ENCODE measurements around the gene SFT2D3.

The SFT2D3 gene

DNA sequence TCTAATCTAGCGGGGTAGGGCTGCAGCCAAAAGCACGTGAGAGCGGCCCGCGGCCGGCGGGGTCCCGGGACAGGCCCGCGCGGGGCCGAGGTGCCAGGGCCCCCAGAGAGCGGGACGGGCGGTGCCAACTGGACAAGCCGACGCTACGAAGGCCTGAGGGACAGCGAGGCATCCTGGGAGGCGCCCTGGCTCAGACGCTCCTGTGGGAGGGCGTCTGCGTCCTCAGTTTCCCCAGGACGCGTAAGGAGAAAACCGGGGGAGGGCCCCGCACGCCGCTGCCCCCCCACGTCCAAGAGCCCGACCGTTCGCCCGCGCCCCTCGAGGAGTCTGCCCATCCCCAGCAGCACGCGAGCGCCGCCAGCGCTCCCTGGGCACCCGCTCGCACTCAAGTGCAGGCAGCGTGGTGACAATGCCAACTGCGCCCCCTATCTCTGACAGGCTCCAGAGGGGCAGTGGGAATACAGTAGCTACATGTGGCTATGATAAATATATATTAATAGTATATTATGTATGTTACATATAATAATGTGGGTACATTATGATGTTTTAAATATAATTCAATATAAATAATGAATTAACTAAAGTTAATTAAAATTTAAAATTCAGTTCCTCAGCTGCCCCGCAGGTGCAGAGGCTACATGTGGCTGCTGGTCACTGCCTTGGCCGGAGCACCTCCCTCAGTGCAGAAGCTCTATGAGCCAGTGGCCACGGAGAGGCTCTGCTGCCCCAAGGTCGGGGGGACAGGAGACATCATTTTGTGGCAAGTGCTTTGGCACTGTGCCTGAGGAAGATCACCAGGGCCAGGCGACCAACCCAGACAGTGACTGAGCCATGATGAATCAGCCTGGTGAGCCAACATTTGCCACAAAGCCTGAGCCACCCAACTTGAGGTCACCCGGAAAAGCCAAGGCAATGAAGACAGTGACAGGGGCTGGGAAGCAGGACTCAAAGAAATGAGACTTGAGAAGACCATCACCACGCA, 5.5 kb upstream of the SFT2D3 start:
- H3K9ac ChIP-seq (ENCODE audit: insufficient read length): no peak overlapping the region
- TF ChIP-seq EZH2 (IDR thresholded peaks at IDR 0.05): no peak
- no peak for TF ChIP-seq POLR2AphosphoS5 (IDR thresholded peaks at IDR 0.05; ENCODE audit: borderline replicate concordance, low read depth, low read length)

DNA sequence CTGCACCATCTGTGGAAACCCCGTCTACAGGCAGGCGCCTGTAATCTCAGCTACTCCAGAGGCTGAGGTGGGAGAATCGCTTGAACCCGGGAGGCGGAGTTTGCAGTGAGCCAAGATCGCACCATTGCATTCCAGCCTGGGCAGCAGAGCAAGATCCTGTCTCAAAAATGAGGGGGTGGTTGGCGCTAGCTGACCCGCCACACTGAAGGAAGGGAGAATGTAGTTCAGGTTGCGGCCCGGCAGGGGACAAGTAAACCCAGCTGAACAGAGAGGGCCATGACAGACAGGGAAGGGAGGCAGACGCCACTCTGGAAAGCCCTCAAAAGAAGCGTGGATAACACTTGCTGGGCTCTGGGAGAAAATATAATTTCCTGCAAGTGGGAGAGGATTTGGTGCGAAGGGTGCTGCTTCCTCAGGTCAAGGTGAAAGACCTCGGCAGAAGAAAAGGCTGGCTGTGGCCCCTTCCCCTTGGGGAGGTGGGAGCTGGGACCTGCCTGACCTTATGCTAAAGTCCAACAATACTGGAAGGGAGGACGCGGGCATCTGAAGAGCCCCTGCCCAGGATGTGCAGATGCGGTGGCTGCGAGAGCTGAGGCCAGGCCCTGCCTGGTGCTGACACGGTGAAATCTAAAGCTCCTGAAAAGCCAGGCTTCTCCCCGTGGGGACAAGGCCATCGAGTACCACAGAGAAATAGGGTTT, 3.7 kb upstream of the SFT2D3 start:
- no peaks in the 10 kb centered on the region for H3K9me3 ChIP-seq (ENCODE audit: low read depth, low read length)
- DNase-seq (ENCODE audit: low read depth, low spot score): no peak
- peaks cover 3% of the 10 kb centered on the region; the same call in 1 of the 2 replicates for H3K36me3 ChIP-seq (ENCODE audit: insufficient read depth, low read length)
- no peak overlapping the region for H3K9ac ChIP-seq (ENCODE audit: insufficient read length)
- no peak overlapping the region for H3K27ac ChIP-seq
- H3K4me3 ChIP-seq: no peak overlapping the region
- no peak for TF ChIP-seq FOXP2 (optimal IDR thresholded peaks at IDR 0.05; ENCODE audit: control extremely low read depth, extremely low read length, insufficient read depth)
- TF ChIP-seq POLR2AphosphoS5 (IDR thresholded peaks at IDR 0.05; ENCODE audit: borderline replicate concordance, low read depth, low read length): no peak
- no peak for TF ChIP-seq EZH2 (IDR thresholded peaks at IDR 0.05)

More for the DNA sequence above, 5.5 kb upstream of the SFT2D3 start:
- Histone ChIP-seq H3K36me3 (ENCODE audit: insufficient read depth, low read length) (no peaks in the 10 kb centered on the region), H3K4me3 (no peak overlapping the region), H3K9me3 (ENCODE audit: low read depth, low read length) (no peaks in the 10 kb centered on the region), H3K27ac (no peak overlapping the region)
- no peak for DNase-seq (ENCODE audit: low read depth, low spot score)

DNA sequence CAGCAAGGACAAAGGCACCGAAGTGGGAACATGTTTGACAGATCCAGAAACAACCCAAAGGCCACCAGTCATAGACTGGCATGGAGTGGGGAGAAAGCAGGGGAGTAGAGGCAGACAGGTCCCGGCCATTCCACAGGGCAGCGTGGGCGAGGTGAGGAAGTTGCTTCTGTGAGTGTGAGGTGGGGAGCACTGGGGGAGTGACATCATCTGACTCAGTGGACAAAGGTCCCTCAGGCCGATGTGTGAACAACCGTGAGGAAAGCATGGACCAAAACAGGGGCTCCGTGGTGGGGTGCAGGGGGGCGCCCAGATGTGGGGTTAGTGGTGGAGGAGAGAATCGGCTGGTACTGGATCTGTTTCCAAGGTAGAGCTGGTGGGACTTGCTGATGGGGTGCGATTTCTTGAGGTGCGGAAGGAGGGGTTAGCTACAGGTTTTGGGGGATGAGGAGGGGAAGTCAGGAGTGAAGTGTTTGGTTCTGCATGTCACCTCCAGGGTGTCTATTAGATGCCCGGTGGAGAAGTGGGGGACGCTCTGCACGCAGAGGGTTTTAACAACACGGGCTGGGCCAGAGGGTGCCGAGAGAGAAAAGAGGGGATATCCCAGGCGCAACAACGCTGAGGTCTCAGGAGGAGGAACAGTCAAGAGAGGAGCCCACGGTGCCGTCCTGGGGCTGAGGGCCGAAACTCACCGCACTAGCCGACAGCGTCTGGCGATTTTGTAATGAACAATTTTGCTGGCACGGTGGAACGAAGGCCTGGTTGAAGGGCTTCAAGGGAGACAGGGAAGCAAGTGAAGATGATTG, 2.5 kb upstream of the SFT2D3 start:
- no peaks in the 10 kb centered on the region for H3K9me3 ChIP-seq (ENCODE audit: low read depth, low read length)
- no peak overlapping the region for H3K9ac ChIP-seq (ENCODE audit: insufficient read length)
- no peak for DNase-seq (ENCODE audit: low read depth, low spot score)
- H3K4me3 ChIP-seq: no peak overlapping the region
- TF ChIP-seq FOXP2 (optimal IDR thresholded peaks at IDR 0.05; ENCODE audit: control extremely low read depth, extremely low read length, insufficient read depth) (no peak), POLR2AphosphoS5 (IDR thresholded peaks at IDR 0.05; ENCODE audit: borderline replicate concordance, low read depth, low read length) (no peak), EZH2 (IDR thresholded peaks at IDR 0.05) (no peak)
- H3K27ac ChIP-seq: no peak overlapping the region
- H3K36me3 ChIP-seq (ENCODE audit: insufficient read depth, low read length): peaks cover 11% of the 10 kb centered on the region

DNA sequence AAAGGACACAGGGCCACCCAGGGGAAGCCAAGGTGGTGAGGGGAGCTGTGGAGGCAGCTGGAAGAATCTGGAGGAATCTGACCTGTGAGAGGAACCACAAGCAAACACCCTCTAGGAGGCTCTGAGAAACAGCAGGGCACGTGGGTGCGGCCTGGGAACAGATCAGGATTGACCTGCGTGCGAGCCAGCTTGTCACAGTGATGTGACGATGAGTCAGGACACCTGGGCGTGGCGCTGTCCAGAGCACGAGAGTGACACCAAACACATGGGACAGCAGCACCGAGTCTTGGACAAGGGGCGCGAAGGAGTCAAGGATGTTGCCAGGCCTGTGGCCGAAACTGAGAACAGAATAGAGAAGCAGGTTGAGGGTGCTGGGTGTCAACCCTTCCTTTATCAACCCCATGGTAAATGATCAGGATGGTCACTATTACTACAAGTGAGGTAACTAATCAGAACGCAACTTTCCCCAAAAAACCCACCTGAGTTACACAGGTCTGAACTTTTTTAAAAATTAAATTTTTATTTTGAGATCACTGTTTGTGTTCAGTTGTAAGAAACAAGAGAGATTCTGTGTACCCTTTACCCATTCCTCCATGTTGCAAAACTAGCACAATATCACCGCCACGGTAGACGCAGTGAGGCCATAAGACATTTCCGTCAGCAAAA, 637 bp upstream of the SFT2D3 start:
- Histone ChIP-seq H3K27ac (peak overlapping the region; percentile 82; the same call in 1 of the 2 replicates), H3K36me3 (ENCODE audit: insufficient read depth, low read length) (peaks cover 22% of the 10 kb centered on the region), H3K9ac (ENCODE audit: insufficient read length) (peak overlapping the region; percentile 92), H3K4me3 (peak overlapping the region; percentile 99), H3K9me3 (ENCODE audit: low read depth, low read length) (no peaks in the 10 kb centered on the region)
- TF ChIP-seq POLR2AphosphoS5 (IDR thresholded peaks at IDR 0.05; ENCODE audit: borderline replicate concordance, low read depth, low read length) (no peak), FOXP2 (optimal IDR thresholded peaks at IDR 0.05; ENCODE audit: control extremely low read depth, extremely low read length, insufficient read depth) (no peak), EZH2 (IDR thresholded peaks at IDR 0.05) (no peak)
- no peak for DNase-seq (ENCODE audit: low read depth, low spot score)

DNA sequence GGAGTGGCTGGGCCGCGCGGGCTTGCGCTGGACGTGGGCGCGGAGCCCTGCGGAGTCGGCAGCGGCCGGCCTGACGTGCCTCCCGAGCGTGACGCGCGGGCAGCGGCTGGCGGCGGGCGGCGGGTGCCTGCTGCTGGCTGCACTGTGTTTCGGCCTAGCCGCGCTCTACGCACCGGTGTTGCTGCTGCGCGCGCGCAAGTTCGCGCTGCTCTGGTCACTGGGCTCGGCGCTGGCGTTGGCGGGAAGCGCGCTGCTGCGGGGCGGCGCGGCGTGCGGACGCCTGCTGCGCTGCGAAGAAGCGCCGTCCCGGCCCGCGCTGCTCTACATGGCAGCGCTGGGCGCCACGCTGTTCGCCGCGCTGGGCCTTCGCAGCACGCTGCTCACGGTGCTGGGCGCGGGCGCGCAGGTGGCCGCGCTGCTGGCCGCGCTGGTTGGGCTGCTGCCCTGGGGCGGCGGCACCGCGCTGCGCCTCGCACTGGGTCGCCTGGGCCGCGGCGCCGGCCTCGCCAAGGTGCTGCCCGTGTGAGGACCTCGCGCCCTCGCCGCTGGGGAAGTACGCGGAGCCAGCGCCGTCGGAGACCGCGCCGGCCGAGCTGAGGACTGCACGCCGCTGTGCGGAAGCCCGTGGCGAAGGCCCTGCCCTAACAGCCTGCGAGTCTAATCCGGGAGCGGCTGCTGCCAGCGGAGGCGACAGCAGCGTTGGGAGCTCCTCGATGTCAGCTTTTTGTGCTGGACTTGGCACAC, 526 bp downstream of the SFT2D3 start:
- Histone ChIP-seq H3K4me3 (peak overlapping the region; percentile 99), H3K36me3 (ENCODE audit: insufficient read depth, low read length) (peaks cover 34% of the 10 kb centered on the region), H3K27ac (peak overlapping the region; percentile 82), H3K9ac (ENCODE audit: insufficient read length) (peak overlapping the region; percentile 92), H3K9me3 (ENCODE audit: low read depth, low read length) (no peaks in the 10 kb centered on the region)
- TF ChIP-seq POLR2AphosphoS5 (IDR thresholded peaks at IDR 0.05; ENCODE audit: borderline replicate concordance, low read depth, low read length): peak; percentile 44; the same call in 1 of the 2 replicates
- no peak for TF ChIP-seq FOXP2 (optimal IDR thresholded peaks at IDR 0.05; ENCODE audit: control extremely low read depth, extremely low read length, insufficient read depth)
- DNase-seq (ENCODE audit: low read depth, low spot score): no peak

DNA sequence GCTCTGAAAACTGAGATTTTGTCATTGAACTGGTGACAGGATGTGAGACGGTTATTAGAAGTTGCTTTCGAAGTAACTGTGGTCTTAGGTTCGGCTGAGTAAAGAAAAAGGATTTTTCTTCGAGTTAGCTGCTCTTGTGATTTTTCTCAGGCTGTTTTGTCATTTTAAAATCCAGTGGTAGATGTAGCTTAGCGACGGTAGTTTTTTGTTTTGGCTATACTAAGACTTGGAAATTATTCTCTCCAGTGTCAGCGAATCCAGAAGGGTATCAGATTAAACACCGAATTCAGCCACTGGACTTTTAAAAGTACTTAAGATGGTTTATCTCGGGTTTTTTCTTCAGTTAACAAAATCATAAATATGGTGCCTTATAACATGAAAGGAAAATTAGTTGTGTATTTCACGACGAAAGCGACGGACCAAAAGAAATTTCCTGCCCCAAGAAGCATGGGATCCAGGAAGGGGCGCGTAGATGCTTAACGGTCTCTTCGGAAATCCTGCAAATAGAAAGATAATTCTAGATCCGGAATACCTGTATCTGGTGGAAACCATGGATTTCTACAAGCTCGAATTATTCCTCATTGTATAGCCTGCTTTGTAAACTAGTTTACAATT, 1.2 kb downstream of the SFT2D3 start:
- Histone ChIP-seq H3K27ac (peak overlapping the region; percentile 82), H3K36me3 (ENCODE audit: insufficient read depth, low read length) (peaks cover 37% of the 10 kb centered on the region), H3K9ac (ENCODE audit: insufficient read length) (peak overlapping the region; percentile 92), H3K9me3 (ENCODE audit: low read depth, low read length) (no peaks in the 10 kb centered on the region), H3K4me3 (peak overlapping the region; percentile 99)
- TF ChIP-seq EZH2 (IDR thresholded peaks at IDR 0.05) (no peak), FOXP2 (optimal IDR thresholded peaks at IDR 0.05; ENCODE audit: control extremely low read depth, extremely low read length, insufficient read depth) (no peak), POLR2AphosphoS5 (IDR thresholded peaks at IDR 0.05; ENCODE audit: borderline replicate concordance, low read depth, low read length) (0 out of 2 replicates have a peak, but pooled peaks have one; percentile 2)
- no peak for DNase-seq (ENCODE audit: low read depth, low spot score)

DNA sequence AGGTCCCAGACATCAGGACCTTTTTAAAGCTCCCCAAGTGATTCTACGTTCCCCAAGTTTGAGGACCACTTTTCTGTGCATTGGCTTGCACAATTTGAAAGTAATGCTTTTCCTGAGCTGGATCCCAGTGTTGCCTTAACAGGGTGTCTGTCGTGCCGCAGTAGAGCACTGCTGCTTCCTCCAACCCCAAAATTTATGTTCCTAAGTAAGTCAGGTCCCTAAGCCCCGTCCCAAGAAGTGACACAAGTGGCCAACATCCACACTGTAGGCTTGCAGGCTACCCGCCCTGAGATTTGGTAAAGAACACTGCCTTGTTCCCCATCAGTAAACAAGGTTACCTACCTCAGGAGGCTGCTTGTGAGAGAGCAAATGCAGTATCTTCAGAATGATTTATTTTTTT, 2.0 kb downstream of the SFT2D3 start:
- Histone ChIP-seq H3K9ac (ENCODE audit: insufficient read length) (peak overlapping the region; percentile 92), H3K9me3 (ENCODE audit: low read depth, low read length) (no peaks in the 10 kb centered on the region), H3K27ac (no peak overlapping the region), H3K36me3 (ENCODE audit: insufficient read depth, low read length) (peaks cover 45% of the 10 kb centered on the region), H3K4me3 (peak overlapping the region; percentile 99)
- no peak for TF ChIP-seq POLR2AphosphoS5 (IDR thresholded peaks at IDR 0.05; ENCODE audit: borderline replicate concordance, low read depth, low read length)
- TF ChIP-seq FOXP2 (optimal IDR thresholded peaks at IDR 0.05; ENCODE audit: control extremely low read depth, extremely low read length, insufficient read depth): no peak
- TF ChIP-seq EZH2 (IDR thresholded peaks at IDR 0.05): no peak
- no peak for DNase-seq (ENCODE audit: low read depth, low spot score)
